HG02678 (cell line): Measurements from ENCODE around the gene HS6ST2.
"Not testable (repeated sequence)": the region's sequence is repeated elsewhere in the genome, so short reads cannot be mapped to it uniquely, and the experiment has no call there.

Source experiments
- ATAC-seq: cut with Tn5 transposase; IDR thresholded peaks from one replicate; pipeline ENCODE4 v1.9.1; 2021; ENCODE audit warnings: mild to moderate bottlenecking, moderate library complexity; ENCODE audit not compliant: unreplicated experiment

Gene HS6ST2

GRCh38 chrX:132958091-132958703 lies at the start of gene HS6ST2:
TSS of gene HS6ST2 (minus strand) at chrX:132958629.
- no peak for ATAC-seq

GRCh38 chrX:133007458-133007857 lies 49.0 kb upstream of the HS6ST2 start:
- no peak for ATAC-seq

DNA sequence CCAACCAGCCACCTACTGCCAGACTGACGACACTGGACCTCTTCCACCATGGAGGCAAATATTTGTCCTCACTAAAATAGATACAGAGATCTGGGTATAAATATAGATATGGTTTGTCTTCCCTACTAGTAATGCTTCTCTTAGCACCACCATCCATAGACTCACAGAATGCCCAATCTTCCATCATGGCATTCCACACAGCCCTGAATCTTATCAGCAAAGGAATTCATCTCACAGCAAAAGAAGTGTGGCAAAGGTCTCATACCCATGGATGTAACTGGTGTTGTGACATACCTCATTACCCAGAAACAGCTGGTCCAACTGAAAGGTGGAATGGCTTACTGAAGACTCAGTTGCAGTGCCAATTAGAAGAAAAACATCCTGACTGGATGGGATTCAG lies 47.2 kb upstream of the HS6ST2 start:
- ATAC-seq, result no peak

- no peak for ATAC-seq
Observed at GRCh38 chrX:133005042-133005441, 46.6 kb upstream of the HS6ST2 start.

DNA sequence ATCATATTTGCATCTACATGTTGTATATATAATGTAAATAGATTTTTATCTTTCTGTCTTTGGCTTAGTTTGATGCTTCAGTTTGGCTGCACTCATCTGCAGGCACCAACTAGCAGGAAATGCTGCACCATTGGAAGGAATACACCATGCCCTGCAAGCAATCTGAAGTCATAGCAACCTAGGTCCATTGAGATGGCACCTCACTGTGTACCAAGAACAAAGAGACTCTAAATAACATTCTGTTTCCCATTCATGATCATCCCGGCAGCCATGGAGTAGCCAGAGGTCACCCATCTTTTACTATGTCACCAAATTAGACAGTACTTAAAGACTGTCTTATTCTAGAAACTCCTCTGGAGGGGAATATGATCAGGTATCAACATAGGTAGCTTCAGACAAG lies 40.8 kb upstream of the HS6ST2 start:
- ATAC-seq, result no peak

GRCh38 chrX:132990835-132991234 lies 32.4 kb upstream of the HS6ST2 start:
- ATAC-seq, result no peak

GRCh38 chrX:132986556-132986955 lies 28.1 kb upstream of the HS6ST2 start:
- no peak for ATAC-seq

DNA sequence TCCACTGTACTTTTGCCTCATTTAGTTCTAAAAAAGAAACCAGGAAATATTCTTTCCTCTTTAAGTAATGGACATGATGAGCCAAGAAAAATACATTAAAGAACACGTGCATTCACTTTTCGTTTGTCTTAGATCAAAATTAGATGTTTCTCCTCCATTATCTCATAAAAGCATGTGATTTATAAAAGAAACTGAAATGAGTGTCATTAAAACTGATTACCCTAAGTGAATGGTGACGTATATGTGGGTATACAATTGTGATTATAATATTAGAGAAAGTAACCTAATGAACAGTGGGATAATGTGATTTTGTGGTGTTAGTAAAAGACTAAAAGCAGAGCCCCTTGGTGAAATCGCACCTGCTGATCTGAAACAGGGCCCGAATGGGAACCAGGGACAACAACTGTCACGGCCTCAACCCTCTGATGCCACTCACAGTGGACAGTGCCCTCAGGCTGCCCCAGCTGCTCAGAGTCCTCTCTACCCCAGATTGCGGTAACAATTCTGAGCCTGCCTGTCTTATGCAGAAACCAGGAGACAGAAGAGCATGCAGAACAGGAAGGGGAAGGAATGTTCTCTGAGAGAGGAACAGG lies 25.7 kb upstream of the HS6ST2 start:
- no peak for ATAC-seq

GRCh38 chrX:132983496-132983895 lies 25.1 kb upstream of the HS6ST2 start:
- no peak for ATAC-seq

- not testable (repeated sequence) for ATAC-seq
Observed at GRCh38 chrX:132980035-132980434, 21.6 kb upstream of the HS6ST2 start.

GRCh38 chrX:132968296-132968949 lies 10.0 kb upstream of the HS6ST2 start:
- ATAC-seq, result no peak

DNA sequence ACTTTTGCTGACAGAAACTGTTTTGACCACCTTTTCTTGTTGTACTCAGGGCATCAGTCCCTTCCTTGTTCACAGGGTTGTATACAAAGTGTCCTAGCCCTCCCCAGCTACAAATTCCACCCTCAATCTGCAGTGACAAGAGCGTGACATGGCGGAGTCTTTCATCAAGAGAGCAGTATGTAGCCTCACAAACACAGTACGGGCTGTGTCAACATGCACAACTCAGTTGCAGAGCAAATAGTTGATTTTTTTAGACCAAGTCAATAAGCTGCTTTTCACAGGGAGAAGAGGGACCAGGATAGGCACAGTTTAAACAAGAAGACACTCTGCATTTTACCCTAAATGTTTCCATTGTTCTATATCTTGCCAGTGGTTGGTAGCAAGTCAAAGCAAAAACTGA lies 8.6 kb upstream of the HS6ST2 start:
- ATAC-seq, result no peak

GRCh38 chrX:132965461-132965860 lies 7.0 kb upstream of the HS6ST2 start:
- no peak for ATAC-seq

GRCh38 chrX:132961511-132961910 lies 3.1 kb upstream of the HS6ST2 start:
- ATAC-seq, result no peak

DNA sequence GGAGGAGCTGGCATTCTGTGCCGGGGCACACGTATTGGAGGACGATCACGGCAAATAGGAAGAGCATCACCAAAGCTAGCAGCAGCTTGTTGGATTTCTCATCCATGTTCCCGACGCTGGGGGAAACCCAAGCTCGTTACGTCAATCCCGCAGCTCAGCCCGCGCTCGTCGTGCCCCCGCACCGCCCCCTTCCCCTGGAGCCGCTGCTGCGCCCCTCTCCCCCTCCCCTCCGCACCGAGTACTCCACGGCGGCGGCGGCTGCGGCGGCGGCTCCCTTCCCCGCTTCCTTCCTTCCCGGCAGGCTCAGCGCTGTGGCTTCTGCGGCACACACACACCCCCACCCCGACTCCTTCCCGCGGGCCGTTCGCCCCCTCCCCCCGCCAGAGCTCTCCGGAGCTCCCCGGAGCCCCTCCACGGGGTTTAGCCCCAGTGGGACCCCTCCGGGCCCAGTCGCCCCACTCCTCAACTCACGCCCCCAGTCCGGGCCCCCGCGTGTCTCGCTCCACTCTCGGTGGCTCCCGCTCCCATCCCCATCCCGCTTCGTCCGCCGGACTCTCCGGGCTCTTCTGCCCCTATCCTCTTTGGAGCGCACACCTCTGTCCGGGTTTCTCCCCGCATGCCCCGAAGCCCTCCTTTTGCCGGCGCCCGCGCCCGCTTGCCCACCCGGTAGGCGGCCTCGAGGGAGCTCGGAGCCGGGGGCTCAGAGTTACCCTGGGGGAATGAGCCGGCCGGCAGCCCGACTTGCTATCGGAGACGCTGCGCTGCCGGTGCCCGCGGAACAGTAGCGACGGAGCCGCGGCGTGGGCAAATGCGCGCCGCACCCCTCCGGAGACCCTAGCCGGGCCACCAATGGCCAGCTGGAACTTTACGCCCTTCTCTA lies 978 bp downstream of the HS6ST2 start:
- no peak for ATAC-seq

DNA sequence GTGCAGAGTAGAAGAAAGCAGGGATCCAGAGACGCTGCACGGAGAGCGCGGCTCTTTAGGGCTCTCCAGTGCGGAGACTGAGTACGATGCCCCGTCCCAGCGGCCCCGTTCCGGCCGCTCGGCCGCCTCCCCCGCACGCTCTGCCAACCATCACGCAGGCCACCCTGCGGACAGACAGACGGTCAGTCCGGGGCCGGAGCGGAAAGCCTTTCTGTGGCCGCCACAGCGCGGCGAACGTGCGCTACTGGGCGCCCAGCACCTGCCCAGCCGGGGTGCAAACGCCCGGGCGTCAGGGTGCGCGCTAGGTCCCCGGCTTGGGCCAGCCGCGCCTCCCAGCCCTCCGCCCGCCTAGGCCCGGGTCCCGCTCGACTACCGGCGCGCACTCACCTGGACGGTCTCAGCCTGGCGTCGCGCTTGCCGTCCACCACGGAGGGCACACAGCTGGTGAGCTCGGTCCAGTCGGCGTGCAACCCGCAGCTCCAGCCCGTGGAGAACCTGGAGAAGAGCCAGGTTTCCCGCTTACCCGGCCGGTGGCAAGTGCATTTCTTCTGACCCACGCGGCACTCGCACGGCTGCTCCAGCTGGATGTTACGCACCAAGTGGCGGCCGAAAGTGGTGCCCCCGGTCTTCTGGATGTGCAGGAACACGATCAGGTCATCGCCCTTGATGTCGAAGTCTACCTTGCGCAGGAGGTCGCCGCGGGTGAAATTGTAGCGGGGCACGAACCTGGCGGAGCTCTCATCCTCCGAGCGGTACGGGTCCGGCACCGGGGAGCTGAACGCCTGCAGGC lies 1.8 kb downstream of the HS6ST2 start:
- no peak for ATAC-seq

GRCh38 chrX:132955690-132956089 lies 2.7 kb downstream of the HS6ST2 start:
- ATAC-seq, result no peak

- no peak for ATAC-seq
Observed at GRCh38 chrX:132954323-132954722, 4.1 kb downstream of the HS6ST2 start.

- ATAC-seq, result no peak
Observed at GRCh38 chrX:132953354-132953753, 5.1 kb downstream of the HS6ST2 start.

- no peak for ATAC-seq
Observed at GRCh38 chrX:132948648-132949260, 9.7 kb downstream of the HS6ST2 start.
